Measurements from ENCODE around the gene TMEM94.

The TMEM94 gene

DNA sequence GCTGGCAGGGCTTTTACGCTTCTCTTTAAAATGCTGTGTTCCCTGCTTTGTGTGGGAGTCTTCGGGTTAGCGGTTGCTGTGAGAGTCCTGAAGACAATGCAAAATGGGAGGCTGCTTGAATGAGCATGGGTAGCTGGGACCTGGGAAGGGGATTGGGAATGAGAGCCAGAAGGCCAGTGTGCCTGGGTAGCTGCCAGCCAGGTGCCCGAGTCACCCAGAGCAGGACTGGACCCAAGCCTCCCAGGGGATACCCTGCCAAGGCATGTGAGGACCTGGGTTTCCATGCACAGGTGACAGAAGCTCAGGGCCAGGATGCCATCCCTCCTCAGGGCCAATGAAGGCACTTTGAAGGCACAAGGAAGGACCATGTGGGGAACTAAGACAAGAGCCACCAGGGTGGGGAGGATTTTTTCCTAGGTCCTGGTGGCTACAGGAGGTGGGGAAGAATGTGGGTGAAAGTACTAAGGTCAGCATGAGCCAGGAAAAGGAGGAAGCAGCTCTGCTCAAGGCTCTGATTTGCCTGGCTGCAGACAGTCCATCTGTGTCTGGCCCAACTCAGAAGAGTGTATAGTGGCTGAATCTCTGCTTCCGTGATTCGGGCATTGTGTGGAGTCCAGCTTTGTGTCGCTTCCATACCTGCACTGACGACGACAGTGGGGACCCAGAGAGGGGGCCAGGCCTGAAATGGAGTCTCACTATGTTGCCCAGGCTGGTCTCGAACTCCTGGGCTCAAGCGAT is 20.5 kb downstream of the TMEM94 start:
- peak; percentile 37 for DNase-seq (ENCODE audit: low spot score)

DNA sequence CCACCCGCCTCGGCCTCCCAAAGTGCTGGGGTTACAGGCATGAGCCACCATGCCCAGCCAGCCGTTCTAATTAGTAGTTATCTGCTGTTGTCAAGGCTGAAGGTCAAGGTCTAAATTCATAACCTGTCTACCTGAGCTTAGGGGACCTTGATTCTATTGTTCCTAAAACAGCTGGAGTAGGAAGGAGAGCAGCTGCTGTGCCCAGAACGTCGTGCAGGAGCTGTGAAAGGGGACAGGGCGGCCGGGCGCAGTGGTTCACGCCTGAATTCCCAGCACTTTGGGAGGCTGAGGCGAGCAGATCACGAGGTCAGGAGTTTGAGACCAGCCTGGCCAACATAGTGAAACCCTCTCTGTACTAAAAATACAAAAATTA is 21.0 kb downstream of the TMEM94 start:
- peak; percentile 16 for DNase-seq (ENCODE audit: low spot score)

- DNase-seq (ENCODE audit: low spot score), result peak; percentile 42
These were observed 22.1 kb downstream of the TMEM94 start for GRCh38 chr17:75478508-75478907.

GRCh38 chr17:75480281-75480680 is 23.8 kb downstream of the TMEM94 start:
- peak; percentile 57 for DNase-seq (ENCODE audit: low spot score)

DNA sequence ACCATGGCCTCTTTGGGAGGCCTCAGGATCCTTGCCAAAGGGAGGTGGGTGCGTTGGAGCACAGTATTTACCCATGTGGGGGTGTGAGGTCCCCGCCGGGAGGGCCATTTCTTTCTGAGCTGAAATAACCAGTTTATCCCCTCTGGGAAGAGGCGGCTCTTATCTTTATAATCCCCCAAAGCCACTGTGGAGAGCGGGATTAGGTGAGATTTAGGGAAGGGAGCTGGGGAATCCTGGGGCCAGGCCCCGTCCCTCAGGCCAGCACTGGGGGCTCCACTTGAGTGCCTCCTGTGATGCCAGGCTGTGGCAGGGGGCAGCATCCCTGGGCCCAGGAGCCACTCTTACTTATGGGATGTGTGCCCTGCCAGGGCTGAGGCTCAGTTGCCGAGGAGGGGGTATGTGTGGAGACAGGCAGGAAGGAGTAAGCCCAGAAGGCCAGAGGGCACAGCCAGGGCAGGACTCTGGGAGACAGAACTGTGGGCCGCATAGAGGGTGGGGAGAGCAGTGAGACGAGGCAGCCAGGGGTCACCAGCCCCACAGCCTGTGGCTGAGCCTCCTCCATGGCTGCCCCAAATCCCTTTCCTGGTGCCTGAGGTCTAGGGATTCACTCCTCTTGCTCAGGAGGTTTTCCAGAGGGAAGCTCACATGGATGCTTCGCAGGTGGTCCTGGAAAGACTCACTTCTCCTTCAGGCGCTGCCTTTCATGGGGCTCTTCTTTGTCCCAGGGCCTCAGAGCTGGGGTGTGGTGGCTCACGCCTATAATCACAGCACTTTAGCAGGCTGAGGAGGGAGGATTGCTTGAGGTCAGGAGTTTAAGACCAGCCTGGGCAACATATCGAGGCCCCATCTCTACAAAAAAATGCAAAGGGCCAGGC is 25.0 kb downstream of the TMEM94 start:
- DNase-seq (ENCODE audit: low spot score), result peak; percentile 94

GRCh38 chr17:75482098-75482942 is 25.9 kb downstream of the TMEM94 start:
- DNase-seq (ENCODE audit: low spot score), result no peak

DNA sequence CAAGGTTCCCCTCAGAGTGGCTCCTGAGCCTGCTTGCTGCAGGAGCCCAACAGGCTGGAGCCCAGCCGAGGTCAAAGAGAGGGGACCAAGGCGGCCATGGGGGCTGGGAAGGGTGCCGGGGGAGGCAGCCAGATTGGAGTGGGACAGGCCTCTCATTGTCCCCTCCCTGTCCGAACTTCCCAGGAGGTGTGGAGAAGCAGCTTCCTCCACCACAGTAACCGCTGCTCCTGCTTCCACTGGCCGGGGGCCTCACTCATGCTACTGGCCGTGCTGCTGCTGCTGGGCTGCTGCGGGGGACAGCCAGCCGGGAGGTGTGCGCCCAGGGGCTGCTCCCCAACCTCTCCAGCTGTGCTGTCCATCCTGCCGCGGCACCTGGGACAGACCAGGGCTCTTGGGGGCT is 29.3 kb downstream of the TMEM94 start:
- DNase-seq (ENCODE audit: low spot score), result no peak

GRCh38 chr17:75486151-75486550 is 29.7 kb downstream of the TMEM94 start:
- DNase-seq (ENCODE audit: low spot score), result no peak

DNA sequence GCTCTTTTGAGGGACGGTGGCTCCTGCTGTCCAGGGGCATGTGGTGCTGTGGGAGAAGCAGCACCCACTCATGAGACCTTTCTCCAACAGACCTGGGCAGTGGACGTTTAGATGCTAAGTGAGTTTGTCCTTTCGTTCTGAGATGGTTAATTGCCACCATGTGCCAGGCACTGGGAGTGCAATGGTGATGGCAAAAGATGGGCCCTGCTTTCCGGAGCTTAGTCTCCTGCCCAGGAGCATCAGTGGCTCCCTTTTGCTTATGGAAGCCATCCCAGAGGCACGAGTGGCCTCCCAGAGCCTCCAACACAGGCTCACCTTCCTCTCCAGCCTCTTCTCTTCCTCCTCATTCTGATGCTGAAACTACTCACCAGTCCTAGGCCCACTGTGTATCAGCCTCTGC is 30.5 kb downstream of the TMEM94 start:
- no peak for DNase-seq (ENCODE audit: low spot score)

DNA sequence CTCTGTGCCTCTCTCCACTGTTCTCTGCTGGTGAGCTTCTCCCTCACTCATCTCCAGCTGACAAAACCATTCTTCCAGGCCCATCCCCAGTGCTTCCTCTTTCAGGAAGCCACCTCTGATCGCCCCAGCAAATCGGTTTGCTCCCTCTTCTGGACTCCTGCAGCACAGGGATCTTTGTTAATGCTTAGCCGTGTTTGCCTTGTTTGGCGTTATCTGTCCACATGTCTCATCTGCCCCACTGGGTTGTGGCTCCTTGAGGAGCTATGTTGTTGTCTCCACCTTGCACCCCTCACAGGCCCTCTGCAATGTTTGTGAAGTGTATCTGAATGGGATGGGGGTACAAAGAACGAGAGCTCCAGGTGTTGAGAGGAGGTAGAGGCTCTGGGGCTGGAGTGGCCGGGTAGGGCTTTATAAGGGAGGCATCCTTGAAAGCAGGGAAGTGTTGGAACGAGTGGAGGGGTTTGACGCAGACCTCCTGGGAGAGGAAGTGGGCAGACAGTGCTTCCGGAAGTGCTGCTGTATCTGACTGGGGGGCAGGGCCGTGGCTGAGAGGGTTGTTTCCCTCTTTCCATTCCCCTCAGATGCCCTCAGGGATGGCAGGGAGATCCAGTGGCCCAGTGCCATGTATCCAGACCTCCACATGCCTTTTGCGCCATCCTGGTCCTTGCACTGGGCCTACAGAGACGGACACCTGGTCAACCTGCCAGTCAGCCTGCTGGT is 31.1 kb downstream of the TMEM94 start:
- DNase-seq (ENCODE audit: low spot score), result no peak

DNA sequence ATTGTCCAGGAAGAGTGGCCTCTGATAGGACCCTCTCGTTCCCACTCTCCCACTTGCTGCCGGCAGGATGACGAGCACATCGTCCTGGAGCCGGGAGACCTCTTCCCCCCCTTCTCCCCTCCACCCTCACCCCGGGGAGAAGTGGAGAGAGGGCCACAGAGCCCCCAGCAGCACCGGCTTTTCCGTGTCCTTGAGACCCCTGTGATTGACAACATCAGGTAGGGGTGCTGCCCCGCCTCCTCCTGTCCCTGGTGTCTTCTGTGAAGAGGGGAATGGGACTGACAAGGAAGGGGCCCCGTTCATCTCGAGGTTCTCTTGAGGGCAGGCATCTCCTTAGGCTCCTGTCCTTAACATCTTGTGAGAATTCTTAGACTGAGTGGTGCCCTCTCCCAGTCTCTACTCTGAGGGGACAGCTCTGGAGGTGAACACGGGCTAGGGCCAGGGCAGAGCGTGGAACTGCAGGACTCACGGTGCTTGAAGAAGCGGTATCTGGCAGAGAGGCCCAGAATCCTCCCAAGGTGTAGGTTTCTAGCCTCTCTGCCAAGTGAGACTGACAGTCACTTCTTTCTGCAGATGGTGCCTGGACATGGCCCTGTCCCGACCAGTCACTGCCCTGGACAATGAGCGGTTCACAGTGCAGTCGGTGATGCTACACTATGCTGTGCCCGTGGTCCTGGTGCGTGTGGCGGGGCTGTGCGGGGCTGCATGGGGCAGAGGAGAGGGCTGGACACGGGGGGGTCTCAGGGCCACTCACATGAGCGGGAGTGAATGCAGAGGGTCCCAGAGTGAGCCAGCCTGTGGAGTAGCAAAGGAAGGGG is 32.5 kb downstream of the TMEM94 start:
- DNase-seq (ENCODE audit: low spot score), result no peak

GRCh38 chr17:75489511-75489955 is 33.1 kb downstream of the TMEM94 start:
- no peak for DNase-seq (ENCODE audit: low spot score)

GRCh38 chr17:75490173-75490743 is 33.8 kb downstream of the TMEM94 start:
- no peak for DNase-seq (ENCODE audit: low spot score)

GRCh38 chr17:75490953-75491649 is 34.7 kb downstream of the TMEM94 start:
- no peak for DNase-seq (ENCODE audit: low spot score)

GRCh38 chr17:75491680-75492079 is 35.2 kb downstream of the TMEM94 start:
- DNase-seq (ENCODE audit: low spot score), result no peak

DNA sequence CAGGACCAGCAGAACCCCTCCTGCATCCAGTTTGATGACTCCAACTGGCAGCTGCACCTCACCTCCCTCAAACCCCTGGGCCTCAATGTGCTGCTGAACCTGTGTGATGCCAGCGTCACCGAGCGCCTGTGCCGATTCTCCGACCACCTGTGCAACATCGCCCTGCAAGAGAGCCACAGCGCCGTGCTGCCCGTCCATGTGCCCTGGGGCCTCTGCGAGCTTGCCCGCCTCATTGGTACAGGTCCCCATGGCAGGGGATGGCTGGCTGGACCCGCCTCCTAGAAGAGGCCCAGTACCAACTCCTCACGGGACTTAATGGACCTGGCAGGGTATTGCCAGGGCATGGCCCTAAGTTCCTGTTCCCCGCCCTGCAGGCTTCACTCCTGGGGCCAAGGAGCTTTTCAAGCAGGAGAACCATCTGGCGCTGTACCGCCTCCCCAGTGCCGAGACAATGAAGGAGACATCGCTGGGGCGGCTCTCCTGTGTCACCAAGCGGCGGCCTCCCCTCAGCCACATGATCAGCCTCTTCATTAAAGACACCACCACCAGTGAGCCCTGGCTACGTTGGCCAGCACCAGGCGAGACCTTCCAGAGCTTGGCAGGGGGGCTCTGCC is 36.2 kb downstream of the TMEM94 start:
- DNase-seq (ENCODE audit: low spot score), result no peak

DNA sequence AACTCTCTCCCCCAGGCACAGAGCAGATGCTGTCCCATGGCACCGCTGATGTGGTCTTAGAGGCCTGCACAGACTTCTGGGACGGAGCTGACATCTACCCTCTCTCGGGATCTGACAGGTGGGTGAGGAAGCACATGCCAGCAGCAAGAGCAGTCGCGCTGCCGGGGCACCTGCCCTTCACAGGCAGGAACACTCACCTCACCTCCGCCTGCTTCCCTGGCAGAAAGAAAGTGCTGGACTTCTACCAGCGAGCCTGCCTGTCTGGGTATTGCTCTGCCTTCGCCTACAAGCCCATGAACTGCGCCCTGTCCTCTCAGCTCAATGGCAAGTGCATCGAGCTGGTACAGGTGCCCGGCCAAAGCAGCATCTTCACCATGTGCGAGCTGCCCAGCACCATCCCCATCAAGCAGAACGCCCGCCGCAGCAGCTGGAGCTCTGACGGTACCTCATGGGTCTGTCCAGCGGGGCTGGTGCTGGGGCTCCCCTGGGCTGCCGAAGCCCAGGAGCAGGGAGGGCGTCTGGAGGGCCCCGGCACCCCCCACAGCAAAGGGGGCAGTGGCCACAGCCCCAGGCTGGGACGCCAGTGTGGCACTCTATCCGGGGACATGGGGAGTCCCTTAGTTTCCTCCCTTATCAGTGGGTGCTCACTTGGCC is 37.2 kb downstream of the TMEM94 start:
- no peak for DNase-seq (ENCODE audit: low spot score)

DNA sequence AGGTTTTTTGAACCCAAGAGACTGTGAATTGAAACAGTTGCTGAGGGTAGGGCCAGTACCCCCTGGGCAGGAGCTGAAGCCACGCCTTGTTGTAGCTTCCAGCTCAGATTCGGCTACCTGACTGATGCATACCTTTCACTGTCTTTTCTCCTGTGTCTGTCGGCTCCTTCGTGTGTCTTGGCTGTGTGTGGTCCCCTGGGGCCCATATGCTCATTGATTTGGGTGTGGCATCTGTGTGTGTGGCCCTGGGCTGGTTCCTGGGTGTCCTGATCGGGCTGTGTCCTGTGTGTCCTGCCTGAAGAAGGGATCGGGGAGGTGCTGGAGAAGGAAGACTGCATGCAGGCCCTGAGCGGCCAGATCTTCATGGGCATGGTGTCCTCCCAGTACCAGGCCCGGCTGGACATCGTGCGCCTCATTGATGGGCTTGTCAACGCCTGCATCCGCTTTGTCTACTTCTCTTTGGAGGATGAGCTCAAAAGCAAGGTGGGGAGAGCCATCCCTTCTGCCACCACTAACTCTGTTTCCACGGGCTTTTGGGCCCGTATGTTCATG is 38.0 kb downstream of the TMEM94 start:
- DNase-seq (ENCODE audit: low spot score), result no peak

- no peak for DNase-seq (ENCODE audit: low spot score)
These were observed 39.6 kb downstream of the TMEM94 start for GRCh38 chr17:75496005-75496404.

All from D341Med (cell line).